K562 (cell line): ENCODE measurements around the gene BLZF1. TPM values are rescaled to one million over a fixed set of nuclear protein-coding genes. Genes with fewer than 3 reads are reported as not detected.

Experiments used
- ATF7 ChIP-seq: fragments of 450-650 bp; IDR thresholded peaks from 2 replicates; pipeline ENCODE4 v1.7.1; 2014; ENCODE audit warnings: mild to moderate bottlenecking, moderate library complexity
- BRD9 ChIP-seq: fragments of 450-650 bp; IDR thresholded peaks from 2 replicates; pipeline ENCODE4 v1.6.1; 2018; ENCODE audit warnings: low read depth; ENCODE audit not compliant: partially characterized antibody
- CC2D1A ChIP-seq: fragments of 450-650 bp; IDR thresholded peaks from 2 replicates; pipeline ENCODE4 v1.6.1; 2017; ENCODE audit warnings: mild to moderate bottlenecking
- E2F4 ChIP-seq: sonication (generic); formaldehyde crosslinking; IDR thresholded peaks from 2 replicates; pipeline ENCODE4 v1.8.0; 2022; ENCODE audit warnings: mild to moderate bottlenecking, low read depth, missing genetic modification reagents
- EHMT2 ChIP-seq: fragments of 450-650 bp; IDR thresholded peaks from 2 replicates; pipeline ENCODE4 v1.6.1; 2018; ENCODE audit warnings: antibody characterized with exemption
- FOXK2 ChIP-seq, 2 experiments: fragments of 450-650 bp; IDR thresholded peaks in 1 of 2; conservative IDR thresholded peaks in 1 of 2; 2 replicates each; pipeline ENCODE4 v1.6.1; 2016; ENCODE audit warnings: low read depth in 2 of 2, mild to moderate bottlenecking in 1 of 2
- GTF2E2 ChIP-seq: fragments of 200-800 bp; sonication (Bioruptor generic); IDR thresholded peaks from 2 replicates; pipeline ENCODE4 v1.6.1; 2016; ENCODE audit warnings: missing genetic modification characterization, missing compliant biosample characterization
- JUND ChIP-seq, 2 experiments: IDR thresholded peaks; 2 replicates in 1 of 2; 3 replicates in 1 of 2; pipeline ENCODE4 v1.6.1; 2011; ENCODE audit warnings: borderline replicate concordance in 2 of 2, low read depth in 2 of 2, low read length in 2 of 2, improper control_type of control experiment in 1 of 2, missing biosample characterization in 1 of 2, missing genetic modification characterization in 1 of 2, missing genetic modification reagents in 1 of 2
- SRSF1 ChIP-seq: fragments of 200-400 bp; formaldehyde crosslinking; IDR thresholded peaks from 2 replicates; pipeline ENCODE4 v1.6.1; 2017; ENCODE audit warnings: mild to moderate bottlenecking, low read depth, low read length, moderate library complexity
- SRSF3 ChIP-seq: fragments of 200-400 bp; formaldehyde crosslinking; IDR thresholded peaks from 2 replicates; pipeline ENCODE4 v1.6.1; 2016; ENCODE audit warnings: mild to moderate bottlenecking, low read length, moderate library complexity; ENCODE audit not compliant: insufficient read depth
- TAF1 ChIP-seq: IDR thresholded peaks from 2 replicates; pipeline ENCODE4 v1.6.1; 2011; ENCODE audit warnings: mild to moderate bottlenecking, low read length, moderate library complexity; ENCODE audit not compliant: insufficient read depth, control insufficient read depth, severe bottlenecking; ENCODE audit errors: extremely low read depth
- THAP12 ChIP-seq: fragments of 250-450 bp; sonication (Bioruptor Pico); IDR thresholded peaks from 2 replicates; pipeline ENCODE4 v1.9.0; 2021; ENCODE audit warnings: mild to moderate bottlenecking, inconsistent platforms
- XRCC5 ChIP-seq: fragments of 200-400 bp; formaldehyde crosslinking; IDR thresholded peaks from 2 replicates; pipeline ENCODE4 v1.6.1; 2017; ENCODE audit warnings: low read depth, mild to moderate bottlenecking, low read length
- ZNF507 ChIP-seq: conservative IDR thresholded peaks from 2 replicates; pipeline ENCODE4 v1.6.1; 2017; ENCODE audit warnings: missing genetic modification characterization, missing compliant biosample characterization
- ZNF551 ChIP-seq: fragments of 250-450 bp; sonication (Bioruptor Pico); IDR thresholded peaks from 2 replicates; pipeline ENCODE4 v1.5.0; 2021; ENCODE audit warnings: mild to moderate bottlenecking, moderate library complexity
- ZNF668 ChIP-seq: fragments of 250-450 bp; sonication (Bioruptor Pico); IDR thresholded peaks from 2 replicates; pipeline ENCODE4 v1.8.0; 2022; ENCODE audit warnings: mild to moderate bottlenecking, inconsistent platforms
- ZNF707 ChIP-seq: fragments of 250-450 bp; sonication (Bioruptor Pico); conservative IDR thresholded peaks from 2 replicates; pipeline ENCODE4 v1.8.0; 2022; ENCODE audit warnings: inconsistent platforms, mild to moderate bottlenecking, moderate library complexity
- polyA plus RNA-seq, 8 experiments: library from polyadenylated mRNA; depleted of rRNA in 4 of 8; stranded (reverse) in 5 of 8; unstranded in 3 of 8; fragments of >200 nt; fragmentation: Nextera tagmentation in 2 of 8; fragmentation: Illumina TruSeq in 1 of 8; extraction: Ambion mirVana in 2 of 8; extraction: Trizol in 1 of 8; gene quantifications; 2 replicates each; pipeline versions ENCODE4 v1.2.1 to v1.2.3, GENCODE V29; 2011 to 2014; ENCODE audit warnings: inconsistent platforms in 1 of 8, missing spikeins in 1 of 8
- total RNA-seq, 7 experiments: library from RNA; depleted of rRNA in 6 of 7; stranded (reverse); fragments of >200 nt in 6 of 7; fragmentation: Illumina TruSeq in 2 of 7; extraction: Trizol in 2 of 7; gene quantifications; 2 replicates each; pipeline versions ENCODE4 v1.2.1 to v1.2.3, GENCODE V29; 2011 to 2021; ENCODE audit warnings: low replicate concordance in 1 of 7
- TF ChIP-seq, protein P1 (sequence below), 2 experiments: fragments of 450-650 bp in 1 of 2; sonication (generic) in 1 of 2; formaldehyde crosslinking; conservative IDR thresholded peaks; 2 replicates each; pipeline versions ENCODE4 v1.4.0 to v1.8.1; 2020 to 2022; ENCODE audit warnings: mild to moderate bottlenecking in 1 of 2, missing genetic modification reagents in 1 of 2
- TF ChIP-seq, protein P2 (sequence below): IDR thresholded peaks from 3 replicates; pipeline ENCODE4 v1.6.1; 2011; ENCODE audit warnings: borderline replicate concordance, mild to moderate bottlenecking; ENCODE audit not compliant: insufficient read length, insufficient read depth

BLZF1 gene
- total and polyA plus RNA-seq, 9 of the 15 experiments (the other 6 are each of a cell fraction or from before 2014, with no cell fraction given) = 20.5 to 32.8 (median 25.3) TPM

DNA sequence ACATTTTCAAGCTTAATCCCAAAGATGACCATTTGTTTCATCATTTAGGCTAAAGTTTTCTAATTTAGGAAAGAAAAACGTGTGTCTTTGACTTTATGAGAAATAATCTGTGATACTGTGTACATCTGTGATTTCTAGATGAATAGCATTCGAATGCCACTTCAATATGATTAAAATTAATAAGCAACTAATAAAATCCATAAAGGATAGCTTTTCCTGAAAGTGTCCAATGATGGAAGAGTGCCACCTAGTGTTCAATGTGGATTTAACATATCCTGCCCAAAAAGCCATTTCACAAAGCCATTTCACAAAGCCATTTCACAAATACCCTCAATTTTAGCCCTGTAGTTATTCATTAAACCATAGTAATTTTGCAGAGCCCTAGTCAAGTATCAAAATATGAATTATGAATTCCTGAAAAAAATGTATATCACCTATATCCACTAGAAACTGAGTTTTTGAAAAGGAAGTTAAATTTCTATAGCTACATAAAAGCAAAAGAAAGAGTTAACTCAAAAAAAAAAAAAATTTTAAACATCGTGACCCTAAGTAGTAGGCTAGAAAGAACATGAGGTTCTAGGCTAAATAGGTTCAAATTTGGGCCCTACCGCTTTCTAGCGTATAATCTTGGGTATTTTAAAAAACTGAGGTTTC, 19.5 kb upstream of the BLZF1 start (continued):
- TF ChIP-seq GTF2E2 (tag) = 0 out of 2 replicates have a peak, but pooled peaks have one; percentile 27
- no peak for TF ChIP-seq SRSF1
- TF ChIP-seq, protein P1, sequence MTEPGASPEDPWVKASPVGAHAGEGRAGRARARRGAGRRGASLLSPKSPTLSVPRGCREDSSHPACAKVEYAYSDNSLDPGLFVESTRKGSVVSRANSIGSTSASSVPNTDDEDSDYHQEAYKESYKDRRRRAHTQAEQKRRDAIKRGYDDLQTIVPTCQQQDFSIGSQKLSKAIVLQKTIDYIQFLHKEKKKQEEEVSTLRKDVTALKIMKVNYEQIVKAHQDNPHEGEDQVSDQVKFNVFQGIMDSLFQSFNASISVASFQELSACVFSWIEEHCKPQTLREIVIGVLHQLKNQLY (CRISPR knock-in tag; conservative IDR thresholded peaks at IDR 0.05) = no peak
- no peak for TF ChIP-seq FOXK2 (conservative IDR thresholded peaks at IDR 0.05 in 1 of 2, IDR thresholded peaks at IDR 0.05 in 1 of 2; ENCODE audit: low read depth in 2 of 2)
- no peak for TF ChIP-seq THAP12
- TF ChIP-seq XRCC5 = no peak
- TF ChIP-seq CC2D1A = peak; percentile 71
- no peak for TF ChIP-seq EHMT2
- TF ChIP-seq TAF1 = no peak
- peak; percentile 26; the same call in 1 of the 2 replicates for TF ChIP-seq ATF7
- TF ChIP-seq BRD9 = peak; percentile 44
- TF ChIP-seq, protein P2, sequence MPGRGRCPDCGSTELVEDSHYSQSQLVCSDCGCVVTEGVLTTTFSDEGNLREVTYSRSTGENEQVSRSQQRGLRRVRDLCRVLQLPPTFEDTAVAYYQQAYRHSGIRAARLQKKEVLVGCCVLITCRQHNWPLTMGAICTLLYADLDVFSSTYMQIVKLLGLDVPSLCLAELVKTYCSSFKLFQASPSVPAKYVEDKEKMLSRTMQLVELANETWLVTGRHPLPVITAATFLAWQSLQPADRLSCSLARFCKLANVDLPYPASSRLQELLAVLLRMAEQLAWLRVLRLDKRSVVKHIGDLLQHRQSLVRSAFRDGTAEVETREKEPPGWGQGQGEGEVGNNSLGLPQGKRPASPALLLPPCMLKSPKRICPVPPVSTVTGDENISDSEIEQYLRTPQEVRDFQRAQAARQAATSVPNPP = no peak
- no peak for TF ChIP-seq ZNF707 (CRISPR knock-in tag)
- 0 out of 2 replicates have a peak, but pooled peaks have one; percentile 15 for TF ChIP-seq JUND (IDR thresholded peaks at IDR 0.05; ENCODE audit: borderline replicate concordance, low read depth, low read length)
- TF ChIP-seq JUND (tag; IDR thresholded peaks at IDR 0.05; ENCODE audit: borderline replicate concordance, low read depth, low read length) = no peak
- TF ChIP-seq SRSF3 = no peak
- no peak for TF ChIP-seq ZNF551 (CRISPR knock-in tag)
- TF ChIP-seq E2F4 (CRISPR knock-in tag) = no peak
- no peak for TF ChIP-seq ZNF668 (CRISPR knock-in tag)
- no peak for TF ChIP-seq ZNF507 (tag)
